Activated T-helper 9 cell treated with anti-CD3 and anti-CD28 coated beads, Interleukin-2, amount 50 U/mL, for 16 hours (primary cell): Measurements from ENCODE around the gene C2CD3.

ENCODE experiments used
- DNase-seq: peaks from one replicate; pipeline ENCODE4 v3.0.0-alpha.2; 2020; ENCODE audit warnings: low read depth

Gene C2CD3

GRCh38 chr11:74170694-74171629, at the start of gene C2CD3, which contains the start of gene PPME1:
Gene C2CD3, minus strand, starts transcription at chr11:74171002. Its CDS starts 210 bp downstream, at chr11:74170792.
Gene PPME1, plus strand, starts transcription at chr11:74171289. Its CDS starts 133 bp downstream, at chr11:74171422.
- DNase-seq, result peak; percentile 96

- no peak for DNase-seq
Observed at GRCh38 chr11:74220376-74220775, 49.6 kb upstream of the C2CD3 start.

GRCh38 chr11:74212533-74212932, 41.7 kb upstream of the C2CD3 start:
- DNase-seq, result no peak

GRCh38 chr11:74208507-74208906, 37.7 kb upstream of the C2CD3 start:
- no peak for DNase-seq

- no peak for DNase-seq
Observed at GRCh38 chr11:74206746-74207145, 35.9 kb upstream of the C2CD3 start.

GRCh38 chr11:74205181-74205580, 34.4 kb upstream of the C2CD3 start:
- no peak for DNase-seq

- DNase-seq, result no peak
Observed at GRCh38 chr11:74204701-74205100, 33.9 kb upstream of the C2CD3 start.

- no peak for DNase-seq
Observed at GRCh38 chr11:74203966-74204365, 33.2 kb upstream of the C2CD3 start.

GRCh38 chr11:74196781-74197486, 26.1 kb upstream of the C2CD3 start:
- no peak for DNase-seq

- DNase-seq, result no peak
Observed at GRCh38 chr11:74195828-74196227, 25.0 kb upstream of the C2CD3 start.

- no peak for DNase-seq
Observed at GRCh38 chr11:74185695-74186094, 14.9 kb upstream of the C2CD3 start.

- DNase-seq, result no peak
Observed at GRCh38 chr11:74185285-74185684, 14.5 kb upstream of the C2CD3 start.

GRCh38 chr11:74182635-74183034, 11.8 kb upstream of the C2CD3 start:
- no peak for DNase-seq

- DNase-seq, result no peak
Observed at GRCh38 chr11:74179234-74180052, 8.6 kb upstream of the C2CD3 start.

GRCh38 chr11:74175920-74176319, 5.1 kb upstream of the C2CD3 start:
- no peak for DNase-seq

GRCh38 chr11:74171997-74172396, 1.2 kb upstream of the C2CD3 start:
- DNase-seq, result no peak

- no peak for DNase-seq
Observed at GRCh38 chr11:74171630-74171968, 797 bp upstream of the C2CD3 start.

- no peak for DNase-seq
Observed at GRCh38 chr11:74169738-74170458, 904 bp downstream of the C2CD3 start.

GRCh38 chr11:74168838-74169237, 2.0 kb downstream of the C2CD3 start:
- no peak for DNase-seq

GRCh38 chr11:74162681-74163467, 7.9 kb downstream of the C2CD3 start:
- DNase-seq, result no peak

GRCh38 chr11:74159642-74160041, 11.2 kb downstream of the C2CD3 start:
- no peak for DNase-seq
